Activated CD4-positive, alpha-beta T cell treated with anti-CD3 and anti-CD28 coated beads for 36 hours (primary cell): ENCODE results near the gene KMT2C. TPM values are rescaled to one million over a fixed set of nuclear protein-coding genes. Genes with fewer than 3 reads are reported as not detected.

Source experiments
- ATAC-seq: fragments of 200-7000 bp; cut with Tn5 transposase; one replicate; pipeline ENCODE4 v1.10.0; 2021; ENCODE audit warnings: mild to moderate bottlenecking, moderate library complexity
- CTCF ChIA-PET: fragments of 350-600 bp; sonication (Branson Sonifier 250); formaldehyde crosslinking; loops from one replicate; lab custom pipeline; 2021; ENCODE audit warnings: antibody characterized with exemption; lab: Charles Lee
- POLR2A ChIA-PET: fragments of 350-600 bp; sonication (Branson Sonifier 250); formaldehyde crosslinking; loops from one replicate; lab custom pipeline; 2021; ENCODE audit warnings: antibody characterized with exemption, inconsistent platforms; lab: Charles Lee
- DNase-seq: peaks from one replicate; pipeline ENCODE4 v3.0.0-alpha.2; 2020
- H3K27ac Mint-ChIP-seq: one replicate; pipeline ENCODE4 v1.8.0; 2021; ENCODE audit warnings: mixed read lengths
- H3K27me3 Mint-ChIP-seq: one replicate; pipeline ENCODE4 v1.8.0; 2021; ENCODE audit warnings: mixed read lengths
- H3K36me3 Mint-ChIP-seq: one replicate; pipeline ENCODE4 v1.8.0; 2021; ENCODE audit warnings: low read depth, mixed read lengths
- H3K4me1 Mint-ChIP-seq: one replicate; pipeline ENCODE4 v1.8.0; 2021; ENCODE audit warnings: mixed read lengths
- H3K4me3 Mint-ChIP-seq: one replicate; pipeline ENCODE4 v1.8.0; 2021; ENCODE audit warnings: mild to moderate bottlenecking, moderate library complexity, mixed read lengths
- H3K9me3 Mint-ChIP-seq: one replicate; pipeline ENCODE4 v1.8.0; 2021; ENCODE audit warnings: low read depth, mixed read lengths
- intact Hi-C, 2 experiments: fragments of 100-400 bp; cut with DNase I in 1 of 2; cut with micrococcal nuclease in 1 of 2; formaldehyde crosslinking; loops; one replicate each; pipeline versions ENCODE4 v1.14.2 to v1.15.1; 2022 to 2024; cut with DNase I, micrococcal nuclease
- total RNA-seq, 2 experiments: library from RNA; stranded (reverse); gene quantifications; one replicate each; pipeline ENCODE4 v1.2.3, GENCODE V29; 2021

The KMT2C gene
- total RNA-seq, 2 experiments from 2014 or later, result 35.9 to 42.7 TPM

GRCh38 chr7:152200395-152200794 is 235.4 kb downstream of the KMT2C start:
- intact Hi-C loops, result no loop called here

GRCh38 chr7:152196391-152196790 is 239.4 kb downstream of the KMT2C start:
- DNase-seq, result no peak
- Mint-ChIP-seq H3K27ac (no peak overlapping the region), H3K4me3 (no peak overlapping the region), H3K27me3 (no peaks in the 10 kb centered on the region), H3K36me3 (peaks cover 47% of the 10 kb centered on the region), H3K9me3 (no peaks in the 10 kb centered on the region), H3K4me1 (peaks cover 3% of the 10 kb centered on the region)
- intact Hi-C loops, result no loop called here
- no peak for ATAC-seq
- ChIA-PET CTCF (no interaction called here), POLR2A (no interaction called here)

More at GRCh38 chr7:152200395-152200794, 235.4 kb downstream of the KMT2C start:
- ChIA-PET CTCF (interaction anchor here (1.1 kb wide), 1 partner anchor 390 kb away, joined by 3 read pairs; no protein-coding TSS in a partner anchor), POLR2A (no interaction called here)
- H3K27me3 Mint-ChIP-seq, result no peaks in the 10 kb centered on the region
- no peak for DNase-seq
- H3K4me3 Mint-ChIP-seq, result no peak overlapping the region
- peaks cover 2% of the 10 kb centered on the region for H3K4me1 Mint-ChIP-seq
- ATAC-seq, result no peak
- H3K36me3 Mint-ChIP-seq, result peaks cover 38% of the 10 kb centered on the region
- H3K27ac Mint-ChIP-seq, result no peak overlapping the region
- no peaks in the 10 kb centered on the region for H3K9me3 Mint-ChIP-seq

- intact Hi-C loops, result no loop called here
- H3K4me3 Mint-ChIP-seq, result no peak overlapping the region
- H3K27ac Mint-ChIP-seq, result no peak overlapping the region
Measured at GRCh38 chr7:152193880-152194279, 241.9 kb downstream of the KMT2C start.

GRCh38 chr7:152189061-152189460 is 246.7 kb downstream of the KMT2C start:
- no peak for ATAC-seq
- intact Hi-C loops, result no loop called here
- no peaks in the 10 kb centered on the region for H3K27me3 Mint-ChIP-seq

More at GRCh38 chr7:152193880-152194279, 241.9 kb downstream of the KMT2C start:
- DNase-seq (no peak), ATAC-seq (no peak)
- CTCF ChIA-PET, result interaction anchor here (0.6 to 1.2 kb wide), 5 partner anchors 9 to 169 kb away, joined by 3 to 9 read pairs (median 3); partner anchors contain the start of gene GALNT11
- Mint-ChIP-seq H3K9me3 (no peaks in the 10 kb centered on the region), H3K4me1 (peaks cover 5% of the 10 kb centered on the region), H3K27me3 (no peaks in the 10 kb centered on the region), H3K36me3 (peaks cover 50% of the 10 kb centered on the region)
- POLR2A ChIA-PET, result no interaction called here

GRCh38 chr7:152185558-152185957 is 250.2 kb downstream of the KMT2C start:
- peaks cover 30% of the 10 kb centered on the region for H3K36me3 Mint-ChIP-seq
- CTCF ChIA-PET, result no interaction called here

More at GRCh38 chr7:152189061-152189460, 246.7 kb downstream of the KMT2C start:
- DNase-seq, result no peak
- Mint-ChIP-seq H3K4me3 (no peak overlapping the region), H3K4me1 (peaks cover 1% of the 10 kb centered on the region), H3K36me3 (peaks cover 31% of the 10 kb centered on the region), H3K27ac (no peak overlapping the region), H3K9me3 (no peaks in the 10 kb centered on the region)
- CTCF ChIA-PET, result no interaction called here
- POLR2A ChIA-PET, result no interaction called here

GRCh38 chr7:152180587-152180986 is 255.2 kb downstream of the KMT2C start:
- Mint-ChIP-seq H3K4me1 (peaks cover 6% of the 10 kb centered on the region), H3K27me3 (no peaks in the 10 kb centered on the region), H3K4me3 (no peak overlapping the region), H3K27ac (no peak overlapping the region), H3K9me3 (no peaks in the 10 kb centered on the region), H3K36me3 (peaks cover 55% of the 10 kb centered on the region)
- DNase-seq (no peak), ATAC-seq (no peak)
- ChIA-PET POLR2A (no interaction called here), CTCF (interaction anchor here (1.2 kb wide), 1 partner anchor 14 kb away, joined by 3 read pairs; no protein-coding TSS in a partner anchor)
- intact Hi-C loops, result no loop called here

More at GRCh38 chr7:152185558-152185957, 250.2 kb downstream of the KMT2C start:
- no peaks in the 10 kb centered on the region for H3K27me3 Mint-ChIP-seq
- no peak overlapping the region for H3K4me3 Mint-ChIP-seq
- POLR2A ChIA-PET, result no interaction called here
- H3K9me3 Mint-ChIP-seq, result no peaks in the 10 kb centered on the region
- H3K27ac Mint-ChIP-seq, result no peak overlapping the region
- ATAC-seq (no peak), DNase-seq (no peak)
- intact Hi-C loops, result no loop called here
- peaks cover 1% of the 10 kb centered on the region for H3K4me1 Mint-ChIP-seq

GRCh38 chr7:152180048-152180447 is 255.8 kb downstream of the KMT2C start:
- no peaks in the 10 kb centered on the region for H3K9me3 Mint-ChIP-seq
- H3K36me3 Mint-ChIP-seq, result peaks cover 55% of the 10 kb centered on the region
- ChIA-PET CTCF (interaction anchor here (1.2 kb wide), 1 partner anchor 13 kb away, joined by 3 read pairs; no protein-coding TSS in a partner anchor), POLR2A (no interaction called here)
- H3K27ac Mint-ChIP-seq, result no peak overlapping the region
- no peaks in the 10 kb centered on the region for H3K27me3 Mint-ChIP-seq
- intact Hi-C loops, result no loop called here
- no peak overlapping the region for H3K4me3 Mint-ChIP-seq
- ATAC-seq (no peak), DNase-seq (no peak)
- peaks cover 6% of the 10 kb centered on the region for H3K4me1 Mint-ChIP-seq

- peak overlapping the region; percentile 17 for H3K27ac Mint-ChIP-seq
Measured at GRCh38 chr7:152178405-152179058, 257.3 kb downstream of the KMT2C start.

GRCh38 chr7:152177681-152178404 is 258.0 kb downstream of the KMT2C start:
- ChIA-PET POLR2A (no interaction called here), CTCF (no interaction called here)
- Mint-ChIP-seq H3K27ac (no peak overlapping the region), H3K9me3 (no peaks in the 10 kb centered on the region), H3K27me3 (no peaks in the 10 kb centered on the region), H3K4me3 (no peak overlapping the region), H3K4me1 (peaks cover 6% of the 10 kb centered on the region), H3K36me3 (peaks cover 53% of the 10 kb centered on the region)
- intact Hi-C loops, result no loop called here
- DNase-seq (no peak), ATAC-seq (no peak)

More at GRCh38 chr7:152178405-152179058, 257.3 kb downstream of the KMT2C start:
- DNase-seq, result no peak
- POLR2A ChIA-PET, result no interaction called here
- H3K36me3 Mint-ChIP-seq, result peaks cover 53% of the 10 kb centered on the region
- H3K9me3 Mint-ChIP-seq, result no peaks in the 10 kb centered on the region
- intact Hi-C loops, result no loop called here
- no peak overlapping the region for H3K4me3 Mint-ChIP-seq
- no peak for ATAC-seq
- no peaks in the 10 kb centered on the region for H3K27me3 Mint-ChIP-seq
- peaks cover 6% of the 10 kb centered on the region for H3K4me1 Mint-ChIP-seq
- CTCF ChIA-PET, result no interaction called here

- no peaks in the 10 kb centered on the region for H3K27me3 Mint-ChIP-seq
- peaks cover 6% of the 10 kb centered on the region for H3K4me1 Mint-ChIP-seq
- intact Hi-C loops, result no loop called here
- CTCF ChIA-PET, result no interaction called here
- H3K27ac Mint-ChIP-seq, result peak overlapping the region; percentile 24
- H3K9me3 Mint-ChIP-seq, result no peaks in the 10 kb centered on the region
- ATAC-seq (no peak), DNase-seq (no peak)
- no peak overlapping the region for H3K4me3 Mint-ChIP-seq
- POLR2A ChIA-PET, result no interaction called here
- peaks cover 49% of the 10 kb centered on the region for H3K36me3 Mint-ChIP-seq
Measured at GRCh38 chr7:152176797-152177196, 259.0 kb downstream of the KMT2C start.

GRCh38 chr7:152173372-152174070 is 262.3 kb downstream of the KMT2C start:
- no peaks in the 10 kb centered on the region for H3K27me3 Mint-ChIP-seq
- peaks cover 5% of the 10 kb centered on the region for H3K4me1 Mint-ChIP-seq
- intact Hi-C loops, result no loop called here
- ATAC-seq, result no peak
- POLR2A ChIA-PET, result no interaction called here
- DNase-seq, result no peak
- no peaks in the 10 kb centered on the region for H3K9me3 Mint-ChIP-seq
- H3K4me3 Mint-ChIP-seq, result no peak overlapping the region
- peaks cover 29% of the 10 kb centered on the region for H3K36me3 Mint-ChIP-seq
- H3K27ac Mint-ChIP-seq, result no peak overlapping the region
- CTCF ChIA-PET, result interaction anchor here (1.7 to 1.8 kb wide), 2 partner anchors 21 to 28 kb away, joined by 3 read pairs; no protein-coding TSS in a partner anchor
